GM19452 (cell line): ENCODE results near the gene PUSL1.

Experiments used
- ATAC-seq: cut with Tn5 transposase; IDR thresholded peaks from one replicate; pipeline ENCODE4 v1.9.1; 2021; ENCODE audit not compliant: unreplicated experiment

Gene PUSL1

GRCh38 chr1:1349256-1350012, 41.0 kb downstream of the PUSL1 start, which contains the start of gene DVL1:
DVL1 (minus strand) TSS chr1:1349418; CDS start chr1:1349065, 353 bp downstream.
- ATAC-seq = peak; percentile 56

- no peak for ATAC-seq
Measured at GRCh38 chr1:1351511-1352427, 43.4 kb downstream of the PUSL1 start.

- ATAC-seq = no peak
Measured at GRCh38 chr1:1352786-1353388, 44.5 kb downstream of the PUSL1 start.

GRCh38 chr1:1353389-1354151, 45.2 kb downstream of the PUSL1 start:
- no peak for ATAC-seq

GRCh38 chr1:1354271-1355247, 46.2 kb downstream of the PUSL1 start:
- ATAC-seq = no peak

GRCh38 chr1:1355416-1355815, 47.0 kb downstream of the PUSL1 start:
- ATAC-seq = no peak

GRCh38 chr1:1356166-1356795, 47.9 kb downstream of the PUSL1 start:
- ATAC-seq = no peak

GRCh38 chr1:1356796-1357401, 48.5 kb downstream of the PUSL1 start:
- no peak for ATAC-seq

- no peak for ATAC-seq
Measured at GRCh38 chr1:1357871-1358432, 49.6 kb downstream of the PUSL1 start.

GRCh38 chr1:1358433-1359271, 50.3 kb downstream of the PUSL1 start, which contains the start of gene MXRA8:
MXRA8 (minus strand) TSS chr1:1358555; CDS start chr1:1358504, 51 bp downstream.
- no peak for ATAC-seq

GRCh38 chr1:1359308-1359663, 50.9 kb downstream of the PUSL1 start:
- no peak for ATAC-seq

- ATAC-seq = no peak
Measured at GRCh38 chr1:1359664-1360468, 51.5 kb downstream of the PUSL1 start.

GRCh38 chr1:1360506-1361169, 52.2 kb downstream of the PUSL1 start:
- ATAC-seq = no peak
